Measurements from ENCODE around the gene CCDC187.

CCDC187 gene

GRCh38 chr9:136204838-136205706, 98.8 kb downstream of the CCDC187 start, which contains the start of gene LHX3:
LHX3 (minus strand) TSS chr9:136205128; CDS start chr9:136205012, 116 bp downstream.
- no peak for DNase-seq (ENCODE audit: low read depth)

DNA sequence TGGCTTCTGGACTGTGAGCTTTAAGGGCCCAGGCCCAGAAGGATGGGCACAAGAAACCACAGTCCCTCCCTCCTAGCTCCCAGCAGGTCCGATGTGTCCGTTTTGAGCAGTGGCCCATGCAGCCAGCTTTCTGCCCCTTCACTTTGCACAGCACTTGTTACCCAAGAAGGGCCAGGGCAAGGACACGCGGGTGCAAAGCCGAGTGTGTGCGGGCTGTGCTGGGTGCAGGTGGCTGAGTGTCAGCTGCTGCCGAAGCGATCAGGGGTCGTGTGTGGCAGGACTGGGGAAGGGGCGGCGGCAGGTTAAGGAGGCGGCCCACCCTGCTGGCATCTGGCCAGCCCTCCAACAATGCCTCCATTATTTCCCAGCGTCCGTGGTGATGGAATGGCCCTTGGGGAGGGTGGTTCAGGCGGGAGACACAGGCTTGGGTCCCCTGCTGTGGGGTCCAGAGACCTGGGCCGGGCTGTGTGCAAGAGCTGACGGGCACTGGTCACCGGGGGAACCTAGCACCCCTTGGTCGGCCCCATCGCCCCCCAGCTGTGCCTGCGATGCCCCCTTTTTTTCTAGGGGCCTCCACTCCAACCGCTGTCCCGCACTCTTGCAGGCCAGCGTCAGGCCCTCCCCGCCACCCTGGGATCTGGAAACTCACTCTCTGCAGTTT, 99.6 kb downstream of the CCDC187 start:
- DNase-seq (ENCODE audit: low read depth), result no peak

DNA sequence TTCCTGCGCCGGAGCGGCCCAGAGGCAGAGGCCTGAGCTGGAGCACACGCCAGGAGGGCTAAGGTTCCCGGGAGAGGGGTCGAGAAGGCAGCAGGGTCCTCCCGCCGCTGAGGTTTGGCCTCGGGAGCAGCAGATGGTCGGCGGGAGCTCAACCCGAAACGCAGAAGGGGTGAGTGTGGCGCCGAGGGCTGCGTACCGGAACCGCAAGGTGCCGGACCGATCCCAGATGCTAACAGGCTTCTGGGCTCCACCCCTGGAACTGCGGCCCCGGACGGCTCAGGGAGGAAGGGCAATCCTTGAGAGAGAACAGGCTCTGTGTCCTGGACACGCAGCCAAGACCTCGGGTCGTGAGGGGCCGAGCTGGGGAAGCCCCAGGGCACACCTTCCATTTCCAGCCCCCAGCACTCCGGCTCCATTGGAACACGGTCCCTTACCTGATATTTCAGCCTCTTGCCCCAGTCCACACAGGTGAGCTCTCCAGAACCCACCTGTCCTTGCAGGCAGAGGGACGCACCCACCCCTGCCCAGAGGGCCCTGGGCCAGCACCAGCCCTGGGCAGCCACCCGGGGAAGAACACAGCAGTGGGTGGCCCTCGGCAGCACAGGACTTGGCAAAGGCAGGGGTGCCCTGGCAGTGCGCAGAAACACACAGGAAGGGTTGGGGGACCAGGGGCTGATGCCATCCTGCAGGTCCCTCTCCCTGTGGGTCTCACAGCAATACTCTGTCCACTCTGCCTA, 100.3 kb downstream of the CCDC187 start:
- DNase-seq (ENCODE audit: low read depth), result no peak

DNA sequence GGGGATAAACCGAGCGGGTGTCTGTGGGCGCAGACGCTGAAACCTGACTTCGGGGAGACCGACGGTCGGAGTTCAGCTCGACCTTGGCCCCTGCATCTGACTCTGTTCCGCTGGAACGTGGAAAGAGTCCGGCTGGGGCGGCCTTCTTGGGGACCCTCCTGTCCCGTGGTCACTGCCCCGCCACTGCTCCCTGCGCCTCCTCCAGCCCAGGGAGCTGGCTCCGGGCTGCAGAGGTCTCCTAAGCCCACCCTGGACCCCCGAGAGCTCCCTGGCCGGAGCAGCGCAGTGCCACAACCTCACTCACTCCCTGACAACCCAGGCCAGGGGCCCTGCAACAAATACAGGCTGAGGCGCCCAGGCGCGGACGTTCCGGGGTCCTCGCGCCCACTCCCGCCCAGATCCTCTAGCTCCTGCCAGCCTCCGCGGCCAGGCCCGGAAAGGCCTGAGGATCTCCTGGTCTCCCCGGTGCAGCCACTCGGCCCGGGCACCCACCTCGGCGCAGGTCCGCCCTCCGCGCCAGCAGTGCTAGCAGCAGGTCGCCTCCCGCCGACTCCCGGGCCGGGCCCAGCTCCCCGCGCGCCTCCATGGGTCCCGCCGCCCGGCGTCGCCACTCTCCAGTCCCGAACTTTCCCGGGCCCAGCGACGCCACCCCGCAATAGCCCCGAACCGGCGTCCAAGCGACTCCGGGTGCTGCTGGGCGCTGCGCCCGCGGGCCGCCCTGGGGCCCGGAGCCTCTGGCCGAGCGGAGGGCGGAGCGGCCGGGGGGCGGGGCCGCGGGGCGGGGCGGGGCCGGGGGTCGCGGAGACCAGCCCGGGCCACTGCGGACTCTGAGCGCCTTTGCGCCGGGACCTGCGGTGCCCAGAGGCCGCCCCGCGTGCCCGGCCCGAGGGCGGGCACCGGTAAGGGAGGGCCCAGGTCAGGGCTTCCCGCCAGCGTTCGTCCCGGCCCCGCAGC, 101.2 kb downstream of the CCDC187 start:
- no peak for DNase-seq (ENCODE audit: low read depth)

GRCh38 chr9:136201609-136202453, 102.1 kb downstream of the CCDC187 start:
- DNase-seq (ENCODE audit: low read depth), result no peak

GRCh38 chr9:136201174-136201573, 102.7 kb downstream of the CCDC187 start:
- DNase-seq (ENCODE audit: low read depth), result no peak

GRCh38 chr9:136200424-136200823, 103.5 kb downstream of the CCDC187 start:
- no peak for DNase-seq (ENCODE audit: low read depth)

Measured in stimulated activated CD8-positive, alpha-beta memory T cell treated with anti-CD3 and anti-CD28 coated beads, Interleukin-12 subunit alpha, Interleukin-12 subunit beta, amount 100 ng/mL, for 1 hour (primary cell).